Left renal pelvis (tissue), 4 donors: ENCODE measurements around the gene TSC22D1. TPM values are rescaled to one million over a fixed set of nuclear protein-coding genes. Genes with fewer than 3 reads are reported as not detected.

Source experiments
- DNase-seq, 4 donors: peaks; one replicate each; pipeline ENCODE4 v3.0.0-alpha.2; 2013; ENCODE audit warnings: low read depth in 4 of 4, low spot score in 3 of 4
- polyA plus RNA-seq, 4 donors: library from polyadenylated mRNA; unstranded; fragments of 120-200 nt; gene quantifications; one replicate each; pipeline ENCODE4 v1.2.1, GENCODE V29; 2013; ENCODE audit not compliant: insufficient read length in 4 of 4

The TSC22D1 gene
- polyA plus RNA-seq, 4 donors, result 190 to 261 (median 244) TPM

DNA sequence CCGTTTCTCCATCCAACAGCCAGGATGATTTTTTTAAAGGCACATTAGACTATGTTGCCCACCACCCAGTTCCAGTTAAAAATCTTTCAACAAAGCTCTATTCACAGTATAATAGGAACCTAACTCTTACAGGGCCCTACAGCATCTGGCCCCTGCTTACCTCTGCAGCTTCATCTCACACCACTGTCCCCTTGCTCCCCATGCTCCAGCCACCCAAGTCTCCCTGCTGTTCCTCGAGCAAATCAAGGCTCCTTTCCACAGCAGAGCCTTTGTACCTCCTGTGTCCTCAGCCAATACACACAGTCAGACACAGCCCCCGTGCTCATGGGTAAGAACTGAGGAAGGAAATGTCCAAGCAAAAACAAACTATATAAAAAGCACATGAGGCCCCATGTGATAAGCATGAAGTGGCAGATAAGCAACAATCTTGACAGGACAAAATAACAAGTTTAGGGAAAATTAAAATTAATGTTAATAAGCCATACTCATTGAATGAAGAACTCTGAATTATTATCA lies 67.5 kb downstream of the TSC22D1 start:
- DNase-seq, result no peak

DNA sequence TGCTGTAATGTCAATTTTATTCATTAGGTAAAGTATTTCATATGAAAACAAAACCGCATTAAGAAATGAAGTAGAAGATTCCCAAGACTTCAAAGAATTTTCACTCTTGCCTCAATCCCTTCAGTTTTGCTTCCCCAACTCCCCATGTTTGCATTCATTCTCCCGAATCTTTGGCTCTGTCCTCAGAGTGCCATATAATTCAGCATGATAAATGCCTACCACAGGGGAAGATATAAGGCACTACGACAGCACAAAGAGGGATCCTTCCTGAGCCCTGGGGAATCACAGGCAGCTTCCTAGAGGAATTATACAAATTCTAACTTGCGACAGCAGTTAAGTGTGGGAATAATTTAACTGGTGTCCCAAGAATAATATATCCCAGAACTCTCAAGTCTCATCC lies 68.5 kb downstream of the TSC22D1 start:
- DNase-seq, result no peak

DNA sequence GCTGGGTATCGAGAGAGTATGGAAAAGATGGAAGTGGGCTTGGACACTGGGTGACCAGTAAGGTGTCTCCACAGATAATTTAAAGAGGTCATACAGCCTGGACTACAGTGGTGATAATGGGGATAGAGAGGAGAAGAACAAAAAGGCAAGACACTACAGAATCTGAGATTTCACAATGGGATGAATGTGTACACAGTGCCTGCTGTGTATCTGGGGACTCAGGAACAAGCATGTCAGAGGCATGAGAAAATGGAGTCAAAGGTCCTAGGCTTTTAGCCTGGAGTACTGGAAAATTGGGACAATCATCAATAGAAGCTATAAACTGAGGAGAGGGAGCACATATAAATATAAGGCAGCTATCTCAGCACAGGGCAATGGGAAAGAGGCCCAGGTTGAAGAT lies 69.4 kb downstream of the TSC22D1 start:
- no peak for DNase-seq

DNA sequence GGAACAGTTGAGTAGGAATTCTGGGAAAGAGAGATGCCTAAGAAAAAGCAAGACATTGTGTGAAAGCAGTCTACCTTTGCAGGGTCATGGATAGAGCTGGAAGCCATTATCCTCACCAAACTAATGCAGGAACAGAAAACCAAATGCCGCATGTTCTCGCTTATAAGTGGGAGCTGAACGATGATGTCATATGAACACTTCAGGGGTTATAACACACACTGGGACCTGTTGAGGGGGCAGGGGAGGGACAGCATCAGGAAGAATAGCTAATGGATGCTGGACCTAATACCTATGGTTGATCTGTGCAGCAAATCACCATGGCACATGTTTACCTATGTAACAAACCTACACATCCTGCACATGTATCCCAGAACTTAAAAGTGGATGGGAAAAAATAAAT lies 69.9 kb downstream of the TSC22D1 start:
- DNase-seq, result no peak

DNA sequence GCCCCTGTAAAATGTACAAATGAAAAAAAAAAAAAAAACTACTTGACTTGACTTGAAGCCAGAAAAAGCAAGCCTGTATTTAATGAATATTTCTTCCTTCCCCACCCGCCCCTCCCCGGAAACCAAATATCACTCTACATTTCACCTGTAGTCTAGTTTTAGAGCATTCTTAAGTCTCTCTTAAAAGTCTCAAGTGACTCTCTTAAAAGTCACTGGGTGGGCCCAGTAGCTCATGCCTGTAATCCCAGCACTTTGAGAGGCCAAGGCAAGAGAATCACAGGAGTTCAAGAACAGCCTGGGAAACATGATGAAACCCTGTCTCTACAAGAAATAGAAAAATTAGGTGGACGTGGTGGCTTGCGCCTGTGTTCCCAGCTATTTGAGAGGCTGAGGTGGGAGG lies 72.0 kb downstream of the TSC22D1 start:
- no peak for DNase-seq

DNA sequence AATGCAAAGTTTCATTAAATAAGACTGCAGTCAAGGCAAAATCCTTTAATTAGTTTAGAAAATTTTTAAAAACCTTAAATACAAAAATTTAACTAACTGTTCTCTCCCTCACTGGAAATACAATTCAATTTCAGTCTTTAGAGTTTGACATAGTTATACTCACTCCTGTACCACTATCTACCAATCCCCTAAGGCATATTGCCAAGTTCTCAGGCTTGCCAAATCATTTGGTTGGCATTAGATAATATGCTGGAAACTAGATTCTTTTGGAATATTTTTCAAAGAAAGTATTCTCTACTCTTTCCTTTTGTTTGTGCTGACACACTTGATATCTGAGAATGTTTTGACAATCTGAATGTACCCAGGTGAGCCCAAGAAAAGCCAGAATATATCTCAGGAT lies 77.2 kb downstream of the TSC22D1 start:
- DNase-seq, result no peak

DNA sequence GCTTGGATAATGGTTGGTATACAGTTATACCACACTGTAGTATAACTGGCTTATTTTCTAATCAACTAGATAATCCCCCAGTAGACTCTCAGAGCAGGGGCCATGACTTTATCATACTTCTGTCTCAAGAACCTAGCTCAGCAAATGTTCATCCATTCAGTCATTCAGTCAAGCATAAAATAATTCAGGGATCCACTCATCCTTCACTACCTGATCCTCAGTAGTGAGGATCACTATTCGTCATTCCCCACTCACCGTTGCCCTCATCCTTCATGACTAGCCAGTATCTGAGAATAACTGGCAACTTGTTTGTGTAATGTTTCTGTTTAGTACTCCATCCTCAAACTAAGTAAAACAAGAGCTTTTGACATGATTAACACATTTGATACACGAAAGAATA lies 77.6 kb downstream of the TSC22D1 start:
- DNase-seq, result no peak

DNA sequence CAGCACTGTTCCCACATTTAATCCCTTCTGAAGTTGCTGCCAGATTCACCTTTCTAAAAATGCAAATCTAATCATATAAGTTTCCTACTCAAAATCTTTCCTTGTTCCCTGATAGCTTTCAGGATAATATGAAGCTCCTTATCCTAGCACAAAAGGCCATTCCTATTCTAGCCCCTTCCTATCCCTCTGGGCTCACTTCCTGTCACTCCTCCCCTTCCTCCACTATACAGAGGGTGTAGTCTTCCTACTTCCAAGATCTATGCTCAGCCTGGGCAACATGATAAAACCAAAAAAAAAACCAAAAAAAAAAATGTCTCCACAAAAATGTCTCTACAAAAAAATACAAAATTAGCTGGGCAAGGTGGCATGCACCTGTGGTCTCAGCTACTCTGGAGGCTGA lies 78.3 kb downstream of the TSC22D1 start:
- no peak for DNase-seq

DNA sequence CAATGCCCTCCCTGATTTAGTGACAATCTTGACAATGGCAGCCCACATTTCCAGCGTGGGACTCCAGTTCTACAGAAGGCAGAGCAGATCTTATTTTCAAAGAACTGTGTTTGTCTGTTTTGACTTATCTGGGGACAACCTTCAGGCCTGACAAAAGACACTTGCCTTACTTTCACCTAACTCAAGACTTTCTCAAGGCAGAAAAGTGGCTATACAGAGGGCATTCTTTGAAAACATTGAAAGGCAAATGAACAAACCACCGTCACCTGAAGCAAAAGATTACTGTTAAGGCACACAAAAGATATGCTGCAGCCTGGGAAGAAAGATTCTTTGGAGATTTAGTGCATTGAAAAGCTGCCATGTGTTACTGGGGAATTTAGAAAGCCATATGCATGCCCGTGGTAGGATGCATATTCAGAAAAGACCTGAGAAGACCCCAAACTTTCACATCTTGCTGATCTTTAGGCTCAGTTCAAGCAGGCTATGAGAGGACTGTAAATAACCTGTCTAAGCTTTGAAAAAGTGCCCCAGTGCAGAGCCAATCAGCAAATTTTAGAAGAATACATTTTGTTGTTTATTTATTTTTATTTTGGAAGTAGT lies 82.8 kb downstream of the TSC22D1 start:
- DNase-seq, result no peak

DNA sequence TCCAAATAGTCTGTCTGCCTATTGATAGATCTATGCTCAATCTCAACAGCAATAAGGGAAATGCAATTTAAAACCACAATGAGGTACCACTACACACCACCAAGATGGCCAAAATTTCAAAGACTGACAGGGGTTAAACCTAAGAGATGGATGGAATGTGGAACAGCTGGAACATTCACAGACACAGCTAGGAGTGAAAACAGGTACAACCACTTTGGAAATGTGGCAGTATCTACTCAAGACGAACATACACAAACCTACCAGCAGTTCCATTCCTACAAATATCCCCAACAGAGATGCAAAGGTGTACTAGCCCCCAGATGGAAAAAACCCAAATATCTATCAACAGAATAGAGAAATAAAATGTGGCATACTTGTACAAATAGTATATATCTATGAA lies 86.4 kb downstream of the TSC22D1 start:
- DNase-seq, result no peak

DNA sequence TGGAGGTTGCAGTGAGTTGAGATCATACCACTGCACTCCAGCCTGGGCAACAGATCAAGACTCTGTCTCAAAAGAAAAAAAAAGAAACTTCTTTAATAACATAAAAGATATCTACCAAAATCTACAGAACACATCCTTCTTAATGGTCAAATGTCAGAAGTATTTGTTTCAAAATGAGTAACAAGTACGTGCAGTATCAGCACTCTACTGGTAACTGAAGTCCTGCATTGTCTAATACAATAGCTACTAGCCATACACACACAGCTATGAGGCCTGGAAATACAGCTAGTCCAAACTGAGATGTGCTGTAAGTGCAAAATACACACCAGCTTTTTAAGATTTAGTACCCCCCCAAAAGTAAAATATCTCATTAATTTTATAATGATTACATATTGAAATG lies 88.1 kb downstream of the TSC22D1 start:
- no peak for DNase-seq

DNA sequence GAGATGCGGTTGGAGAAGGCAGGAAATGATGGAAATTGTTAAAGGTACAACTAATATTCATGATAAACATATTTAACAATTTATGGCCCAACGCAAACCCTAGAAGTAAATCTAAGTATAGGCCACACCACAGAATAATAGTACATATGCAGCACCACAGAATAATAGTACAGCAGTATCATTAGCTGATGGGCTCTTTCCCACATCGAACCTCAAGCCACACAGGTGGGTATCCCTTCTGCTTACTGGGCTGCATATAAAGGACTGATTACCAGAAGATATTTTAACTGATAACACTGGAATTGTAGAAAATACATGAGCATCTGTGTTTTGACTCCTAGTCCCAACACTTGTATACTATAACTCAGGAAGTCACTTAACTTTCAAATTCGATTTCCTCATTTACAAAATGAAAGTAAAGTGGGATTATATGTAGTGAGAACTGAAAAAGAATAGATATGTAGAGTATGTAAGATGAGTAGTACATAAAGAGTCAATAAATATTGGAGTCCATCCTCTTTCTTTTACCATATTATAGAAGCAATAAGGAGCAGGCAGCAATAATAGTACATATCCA lies 91.5 kb downstream of the TSC22D1 start:
- DNase-seq, result no peak

DNA sequence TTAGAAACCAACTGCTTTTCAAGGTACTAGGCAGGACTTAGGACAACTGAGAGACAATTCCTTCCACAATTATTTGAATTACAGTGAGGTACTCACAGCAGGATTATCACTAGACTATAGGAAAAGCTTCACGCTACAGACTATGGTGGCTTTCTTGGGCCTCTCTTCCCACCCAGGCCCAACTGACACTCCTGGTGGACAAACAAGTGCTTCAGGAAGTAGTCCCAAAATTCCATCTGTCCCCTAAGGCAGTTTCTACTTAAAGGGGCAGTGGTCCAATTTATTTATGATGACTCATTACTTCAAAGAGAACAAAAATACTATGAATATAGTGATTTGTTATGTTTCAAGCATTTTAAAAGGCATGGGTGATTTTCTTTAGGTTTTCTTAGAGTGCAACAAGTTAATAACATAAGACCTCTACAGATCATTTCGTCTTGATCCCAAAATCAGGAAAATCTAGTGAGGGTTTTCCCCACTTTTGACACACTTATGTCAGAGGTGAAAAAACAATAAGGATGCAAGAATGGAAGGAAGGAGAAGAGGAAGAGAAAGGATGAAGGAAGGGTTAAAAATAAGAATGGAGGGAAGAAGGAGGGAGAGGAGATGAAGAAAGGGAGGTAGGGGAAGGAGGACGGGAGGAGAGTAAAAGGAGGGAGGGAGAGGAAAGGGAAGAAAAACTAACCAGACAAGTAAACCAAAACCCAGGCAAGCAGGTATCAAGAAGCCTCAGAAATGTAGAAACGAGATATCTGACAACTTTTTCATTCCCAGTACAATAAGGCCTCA lies 101.8 kb downstream of the TSC22D1 start:
- no peak for DNase-seq

DNA sequence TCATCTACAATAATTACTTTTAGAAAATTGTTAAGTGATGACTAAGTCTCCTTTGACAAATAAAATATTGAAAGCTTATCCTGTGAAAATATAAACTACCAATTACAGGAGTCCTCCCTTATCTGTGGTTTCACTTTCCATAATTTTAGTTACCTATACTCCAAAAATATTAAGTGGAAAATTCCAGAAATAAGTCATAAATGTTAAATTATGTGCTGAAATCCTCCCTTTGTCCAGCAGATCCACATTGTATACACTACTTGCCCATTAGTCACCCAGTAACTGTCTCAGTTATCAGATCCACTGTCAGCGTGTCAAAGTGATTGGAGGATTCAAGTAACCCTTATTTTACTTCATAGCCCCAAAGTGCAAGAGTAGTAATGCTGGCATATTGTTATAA lies 104.4 kb downstream of the TSC22D1 start:
- DNase-seq, result no peak

DNA sequence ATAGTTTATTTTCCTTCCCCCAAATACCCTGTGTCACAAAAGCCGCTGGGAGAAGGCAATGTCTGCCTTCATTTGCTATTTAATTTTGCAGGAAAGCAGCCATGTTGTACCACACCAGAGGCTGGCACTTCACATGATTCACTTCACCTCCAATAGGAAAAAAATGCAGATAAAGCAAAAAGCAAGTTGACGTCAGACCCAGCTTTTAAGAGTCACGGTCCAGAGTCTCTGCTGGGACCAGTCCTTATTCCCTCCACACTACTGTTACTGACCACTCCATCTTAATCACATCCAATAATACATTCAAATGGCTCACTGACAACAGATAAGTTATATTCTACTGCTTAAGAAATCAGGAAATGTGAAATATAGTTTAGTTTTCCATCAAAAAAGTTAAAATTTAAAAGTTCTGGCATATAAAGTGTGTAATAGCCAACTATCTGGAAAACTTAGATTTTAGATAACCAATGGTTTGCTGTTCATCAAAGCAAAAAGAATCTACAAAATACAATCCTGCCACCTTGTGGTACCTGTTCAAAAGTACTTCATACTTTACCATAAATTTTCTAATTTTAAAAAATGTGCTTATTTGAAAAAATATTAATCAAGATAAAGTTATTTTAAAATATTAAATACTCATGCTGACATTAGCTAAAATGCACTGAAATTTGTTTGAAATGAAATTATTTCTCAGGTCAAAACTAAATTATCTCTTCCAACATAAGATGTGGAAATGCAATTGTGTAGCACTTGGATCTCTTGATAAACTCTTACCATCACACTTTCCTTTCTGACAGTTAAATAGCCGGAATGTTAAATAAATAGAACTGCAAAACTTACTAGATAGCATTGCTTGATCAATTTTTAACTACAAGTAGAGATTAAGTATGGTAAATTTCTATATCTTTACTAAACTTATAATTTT lies 105.2 kb downstream of the TSC22D1 start:
- DNase-seq, result peak; percentile 26 to 51 (median 39)

DNA sequence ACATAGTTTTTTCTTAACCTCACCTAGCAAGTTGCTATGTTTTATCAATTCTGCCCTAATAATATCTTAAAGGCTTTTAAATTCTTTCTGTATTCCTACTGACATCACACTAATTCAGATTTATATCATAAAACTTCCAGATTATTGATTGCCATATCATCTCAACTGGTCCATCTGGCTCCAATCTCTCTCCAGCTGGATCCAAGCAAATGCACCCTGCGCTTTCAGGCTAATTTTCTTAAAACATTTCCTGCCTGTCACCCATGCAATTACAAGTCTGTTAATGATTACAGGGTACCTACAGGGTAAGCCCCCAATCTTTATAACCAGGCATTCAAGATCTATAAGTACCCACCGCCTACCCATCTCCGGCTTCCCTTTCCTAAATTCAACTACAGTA lies 107.3 kb downstream of the TSC22D1 start:
- no peak for DNase-seq

DNA sequence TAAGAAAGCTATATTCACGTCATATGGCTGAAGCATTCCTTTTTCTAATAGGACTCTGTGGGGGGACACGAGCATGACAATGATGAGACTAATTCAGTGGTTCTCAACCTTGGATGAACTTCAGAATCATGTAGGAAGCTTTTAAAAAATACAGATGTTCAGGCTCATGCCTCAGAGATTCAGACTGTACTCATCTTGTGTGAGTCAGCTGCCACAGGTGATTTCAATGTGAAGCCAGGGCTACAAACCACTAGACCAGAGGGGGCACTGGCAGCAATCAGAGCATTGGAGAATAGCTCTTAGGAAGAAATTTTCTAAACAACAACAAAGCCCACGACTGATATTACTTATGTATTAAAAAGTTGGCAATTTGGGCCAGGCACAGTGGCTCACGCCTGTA lies 110.8 kb downstream of the TSC22D1 start:
- DNase-seq, result no peak

DNA sequence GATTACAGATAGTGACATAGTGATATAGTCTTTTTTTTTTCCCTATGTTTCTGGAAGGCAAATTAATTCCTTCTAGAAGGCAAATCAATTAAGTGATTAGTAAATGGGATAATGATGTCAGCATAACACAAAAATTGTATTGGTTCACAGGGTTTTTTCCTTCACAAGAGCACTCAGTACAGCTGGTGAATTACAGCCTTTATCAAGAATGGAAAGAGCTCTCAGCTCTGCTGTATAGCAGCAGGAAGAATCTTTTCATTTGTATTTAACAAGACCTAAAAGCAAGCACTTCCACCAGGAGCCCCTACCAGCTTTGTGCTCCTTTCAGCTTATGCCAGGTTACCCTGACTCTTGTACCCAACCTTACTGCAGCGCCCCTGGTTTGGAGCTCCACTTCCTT lies 111.7 kb downstream of the TSC22D1 start:
- no peak for DNase-seq

DNA sequence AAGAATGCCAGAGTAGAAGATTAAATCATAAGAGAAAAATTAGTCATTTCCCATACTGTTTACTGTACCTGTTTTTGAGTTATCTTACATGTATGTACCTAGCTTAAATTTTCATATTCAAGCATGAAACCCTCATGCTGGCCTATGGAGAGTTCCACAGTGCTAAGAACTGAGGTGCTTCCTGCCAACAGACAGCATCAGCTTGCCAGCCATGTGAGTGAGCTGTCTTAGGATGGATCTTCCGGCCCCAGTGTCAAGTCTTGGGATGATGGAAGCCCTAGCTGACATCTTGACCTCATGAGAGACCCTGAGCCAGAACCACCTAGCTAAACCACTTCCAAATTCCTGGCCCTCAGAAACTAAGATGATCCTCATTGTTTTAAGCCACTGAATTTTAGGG lies 112.4 kb downstream of the TSC22D1 start:
- DNase-seq, result no peak

DNA sequence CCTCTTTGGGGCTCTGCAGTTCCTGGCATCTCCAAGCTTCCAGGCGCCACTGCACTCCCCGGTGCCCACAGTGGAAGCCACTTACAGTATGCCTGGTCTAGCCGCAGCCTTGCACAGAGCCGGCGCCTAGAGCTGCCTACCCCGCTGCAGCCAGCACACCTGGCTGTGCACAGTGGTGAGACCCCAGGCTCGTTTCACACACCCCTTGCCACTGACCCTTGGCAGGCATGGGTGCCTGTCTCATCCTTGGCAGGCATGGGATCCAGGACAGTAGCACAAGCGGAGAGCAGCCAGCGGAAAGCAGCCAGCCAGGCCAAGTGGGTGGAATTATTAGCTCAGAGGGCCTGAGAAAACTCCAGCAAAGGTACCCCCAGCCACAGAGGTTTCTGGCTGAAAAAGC lies 116.5 kb downstream of the TSC22D1 start:
- no peak for DNase-seq
